ENCODE data around the gene GBP7. TPM values are rescaled to one million over a fixed set of nuclear protein-coding genes. Genes with fewer than 3 reads are reported as not detected.

Gene GBP7
- total RNA-seq, 1 experiment from 2014 or later, result not detected

- H3K27me3 ChIP-seq (ENCODE audit: insufficient read depth, low read depth), result no peaks in the 10 kb centered on the region
- H3F3A ChIP-seq (ENCODE audit: insufficient read depth, low read depth), result no peaks in the 10 kb centered on the region
- TF ChIP-seq CTCF (conservative IDR thresholded peaks at IDR 0.05), result no peak; the same call in 1 of the 2 replicates
- no peak for TF ChIP-seq EZH2 (IDR thresholded peaks at IDR 0.05; ENCODE audit: low read depth)
- H3K9me2 ChIP-seq (ENCODE audit: insufficient read depth), result no peaks in the 10 kb centered on the region
- no peak overlapping the region for H3K4me3 ChIP-seq
- POLR2A ChIA-PET (ENCODE audit: unreplicated experiment), result no interaction called here
- no peak overlapping the region for H2AFZ ChIP-seq
- H3K27ac ChIP-seq, result no peak overlapping the region
- BruUV-seq (replicated peaks), result no TSS peak
- DNase-seq, result peak in 1 of 2 experiments; percentile 25
- no peaks in the 10 kb centered on the region for H3K4me1 ChIP-seq (replicated peaks; ENCODE audit: insufficient read depth)
- CTCF ChIA-PET, result no interaction called here
- intact Hi-C loops (cut with micrococcal nuclease; ENCODE audit: unreplicated experiment), result no loop called here
- no peaks in the 10 kb centered on the region for H3K9me3 ChIP-seq (ENCODE audit: insufficient read depth, low read depth)
- H4K20me1 ChIP-seq (ENCODE audit: insufficient read depth), result no peaks in the 10 kb centered on the region
- H3K79me2 ChIP-seq (ENCODE audit: low read depth), result no peaks in the 10 kb centered on the region
- no peaks in the 10 kb centered on the region for H3K36me3 ChIP-seq (ENCODE audit: low read depth)
- H3K4me2 ChIP-seq, result no peak overlapping the region
These were observed 26.6 kb downstream of the GBP7 start for GRCh38 chr1:89149229-89149628.

- H3K9me3 ChIP-seq (ENCODE audit: insufficient read depth, low read depth), result no peaks in the 10 kb centered on the region
- POLR2A ChIA-PET (ENCODE audit: unreplicated experiment), result interaction anchor here (0.6 kb wide), 2 partner anchors 157 to 255 kb away, joined by 7 read pairs; no protein-coding TSS in a partner anchor
These were observed 27.8 kb downstream of the GBP7 start for GRCh38 chr1:89147678-89148658.

GRCh38 chr1:89146721-89147120 lies 29.1 kb downstream of the GBP7 start:
- no peaks in the 10 kb centered on the region for H3K4me1 ChIP-seq (replicated peaks; ENCODE audit: insufficient read depth)
- intact Hi-C loops (cut with micrococcal nuclease; ENCODE audit: unreplicated experiment), result no loop called here
- H3K4me3 ChIP-seq, result no peak overlapping the region
- no peaks in the 10 kb centered on the region for H4K20me1 ChIP-seq (ENCODE audit: insufficient read depth)
- no peak for TF ChIP-seq CTCF (conservative IDR thresholded peaks at IDR 0.05)
- TF ChIP-seq EZH2 (IDR thresholded peaks at IDR 0.05; ENCODE audit: low read depth), result no peak
- H3K9me3 ChIP-seq (ENCODE audit: insufficient read depth, low read depth), result no peaks in the 10 kb centered on the region
- no peaks in the 10 kb centered on the region for H3K36me3 ChIP-seq (ENCODE audit: low read depth)
- H3F3A ChIP-seq (ENCODE audit: insufficient read depth, low read depth), result no peaks in the 10 kb centered on the region
- no peak overlapping the region for H2AFZ ChIP-seq
- no TSS peak for BruUV-seq (replicated peaks)
- CTCF ChIA-PET, result no interaction called here
- no peaks in the 10 kb centered on the region for H3K79me2 ChIP-seq (ENCODE audit: low read depth)
- DNase-seq, result no peak
- H3K27ac ChIP-seq, result no peak overlapping the region
- H3K27me3 ChIP-seq (ENCODE audit: insufficient read depth, low read depth), result no peaks in the 10 kb centered on the region
- no peak overlapping the region for H3K4me2 ChIP-seq
- POLR2A ChIA-PET (ENCODE audit: unreplicated experiment), result no interaction called here
- H3K9me2 ChIP-seq (ENCODE audit: insufficient read depth), result no peaks in the 10 kb centered on the region

More at GRCh38 chr1:89147678-89148658, 27.8 kb downstream of the GBP7 start:
- TF ChIP-seq CTCF (conservative IDR thresholded peaks at IDR 0.05) (no peak), EZH2 (IDR thresholded peaks at IDR 0.05; ENCODE audit: low read depth) (no peak)
- no peaks in the 10 kb centered on the region for H4K20me1 ChIP-seq (ENCODE audit: insufficient read depth)
- no peak overlapping the region for H3K4me2 ChIP-seq
- no TSS peak for BruUV-seq (replicated peaks)
- CTCF ChIA-PET, result no interaction called here
- no peaks in the 10 kb centered on the region for H3K27me3 ChIP-seq (ENCODE audit: insufficient read depth, low read depth)
- H3K27ac ChIP-seq, result no peak overlapping the region
- intact Hi-C loops (cut with micrococcal nuclease; ENCODE audit: unreplicated experiment), result no loop called here
- no peaks in the 10 kb centered on the region for H3F3A ChIP-seq (ENCODE audit: insufficient read depth, low read depth)
- peak in 1 of 2 experiments; percentile 1 for DNase-seq
- H3K9me2 ChIP-seq (ENCODE audit: insufficient read depth), result no peaks in the 10 kb centered on the region
- H2AFZ ChIP-seq, result peak overlapping the region; percentile 17; the same call in 1 of the 2 replicates
- H3K4me1 ChIP-seq (replicated peaks; ENCODE audit: insufficient read depth), result no peaks in the 10 kb centered on the region
- no peaks in the 10 kb centered on the region for H3K79me2 ChIP-seq (ENCODE audit: low read depth)
- no peak overlapping the region for H3K4me3 ChIP-seq
- H3K36me3 ChIP-seq (ENCODE audit: low read depth), result no peaks in the 10 kb centered on the region
